DND-41 (cell line): ENCODE measurements around the gene RUNX1.

Experiments used
- ATAC-seq: fragments of 200-7000 bp; cut with Tn5 transposase; 3 replicates; pipeline ENCODE4 v1.9.1; 2021; ENCODE audit warnings: low read depth; ENCODE audit not compliant: insufficient read depth
- DNase-seq: peaks from one replicate; pipeline ENCODE4 v3.0.0-alpha.2; 2020
- H2AFZ ChIP-seq: 2 replicates; pipeline ENCODE4 v1.6.0; 2012; ENCODE audit warnings: low read depth, low read length
- H3K27ac ChIP-seq: 2 replicates; pipeline ENCODE4 v1.5.1; 2012; ENCODE audit warnings: low read length, inconsistent platforms
- H3K27me3 ChIP-seq: fragments of 200-600 bp; sonication (generic); 2 replicates; pipeline ENCODE4 v1.6.0; 2012; ENCODE audit warnings: low read length, mild to moderate bottlenecking, inconsistent platforms; ENCODE audit not compliant: insufficient read depth, poor library complexity
- H3K36me3 ChIP-seq: 2 replicates; pipeline ENCODE4 v1.5.1; 2012; ENCODE audit warnings: low read length, inconsistent platforms; ENCODE audit not compliant: insufficient read depth
- H3K4me1 ChIP-seq: 2 replicates; pipeline ENCODE4 v1.5.1; 2012; ENCODE audit warnings: mild to moderate bottlenecking, low read length; ENCODE audit not compliant: insufficient read depth
- H3K4me2 ChIP-seq: 2 replicates; pipeline ENCODE4 v1.6.0; 2012; ENCODE audit warnings: mild to moderate bottlenecking, moderate library complexity, low read length, inconsistent platforms; ENCODE audit not compliant: insufficient read depth
- H3K4me3 ChIP-seq, 2 experiments: fragments of 200-600 bp in 1 of 2; shearing (Covaris generic) in 1 of 2; 2 replicates each; pipeline ENCODE4 v1.5.1; 2012 to 2016; ENCODE audit warnings: inconsistent platforms in 2 of 2, low read length in 2 of 2, mild to moderate bottlenecking in 2 of 2, low read depth in 1 of 2, moderate library complexity in 1 of 2
- H3K79me2 ChIP-seq: 2 replicates; pipeline ENCODE4 v1.6.0; 2012; ENCODE audit warnings: low read length, inconsistent platforms; ENCODE audit not compliant: insufficient read depth
- H3K9ac ChIP-seq: 2 replicates; pipeline ENCODE4 v1.6.0; 2012; ENCODE audit warnings: low read depth, mild to moderate bottlenecking, inconsistent platforms, low read length, moderate library complexity
- H3K9me3 ChIP-seq: 2 replicates; pipeline ENCODE4 v1.5.1; 2012; ENCODE audit warnings: low read length, moderate library complexity, mild to moderate bottlenecking, inconsistent platforms; ENCODE audit not compliant: insufficient read depth, severe bottlenecking
- H4K20me1 ChIP-seq: 2 replicates; pipeline ENCODE4 v1.6.0; 2012; ENCODE audit warnings: low read length; ENCODE audit not compliant: insufficient read depth
- EZH2 ChIP-seq: IDR thresholded peaks from 3 replicates; pipeline ENCODE4 v1.6.1; 2012; ENCODE audit warnings: borderline replicate concordance, low read depth, mild to moderate bottlenecking, moderate library complexity, low read length, inconsistent platforms; ENCODE audit not compliant: severe bottlenecking
- TF ChIP-seq, protein P1 (sequence below): IDR thresholded peaks from 2 replicates; pipeline ENCODE4 v1.5.1; 2012; ENCODE audit warnings: borderline replicate concordance, low read length, moderate library complexity, mild to moderate bottlenecking; ENCODE audit not compliant: poor library complexity, severe bottlenecking; ENCODE audit errors: extremely low read depth

The RUNX1 gene

DNA sequence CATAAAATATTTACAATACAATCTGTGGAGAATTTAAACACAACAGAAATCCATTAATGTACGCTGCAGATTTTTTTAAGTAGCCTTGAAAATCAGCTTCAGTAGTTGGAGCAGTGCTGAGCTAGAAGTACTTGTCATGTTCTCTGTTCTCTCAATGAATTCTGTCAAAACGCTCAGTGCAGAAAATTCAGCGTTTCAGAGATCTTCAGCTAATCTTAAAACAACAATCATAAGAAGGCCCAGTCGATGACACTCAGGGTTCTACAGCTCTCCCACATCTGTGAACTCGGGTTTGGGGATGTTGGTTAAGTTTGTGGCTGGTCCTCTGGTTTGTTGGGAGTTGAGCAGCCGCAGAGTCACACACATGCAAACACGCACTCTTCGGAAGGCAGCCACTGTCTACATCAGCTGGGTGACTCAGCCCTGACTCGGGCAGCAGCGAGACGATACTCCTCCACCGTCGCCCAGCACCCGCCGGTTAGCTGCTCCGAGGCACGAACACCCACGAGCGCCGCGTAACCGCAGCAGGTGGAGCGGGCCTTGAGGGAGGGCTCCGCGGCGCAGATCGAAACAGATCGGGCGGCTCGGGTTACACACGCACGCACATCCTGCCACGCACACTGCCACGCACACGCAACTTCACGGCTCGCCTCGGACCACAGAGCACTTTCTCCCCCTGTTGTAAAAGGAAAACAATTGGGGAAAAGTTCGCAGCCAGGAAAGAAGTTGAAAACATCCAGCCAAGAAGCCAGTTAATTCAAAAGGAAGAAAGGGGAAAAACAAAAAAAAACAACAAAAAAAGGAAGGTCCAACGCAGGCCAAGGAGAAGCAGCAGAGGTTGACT is 161.2 kb downstream of the RUNX1 start:
- peak overlapping the region; percentile 97 for H3K9ac ChIP-seq
- DNase-seq (peak; percentile 83), ATAC-seq (peak; percentile 50)
- TF ChIP-seq EZH2, result no peak
- TF ChIP-seq, protein P1, sequence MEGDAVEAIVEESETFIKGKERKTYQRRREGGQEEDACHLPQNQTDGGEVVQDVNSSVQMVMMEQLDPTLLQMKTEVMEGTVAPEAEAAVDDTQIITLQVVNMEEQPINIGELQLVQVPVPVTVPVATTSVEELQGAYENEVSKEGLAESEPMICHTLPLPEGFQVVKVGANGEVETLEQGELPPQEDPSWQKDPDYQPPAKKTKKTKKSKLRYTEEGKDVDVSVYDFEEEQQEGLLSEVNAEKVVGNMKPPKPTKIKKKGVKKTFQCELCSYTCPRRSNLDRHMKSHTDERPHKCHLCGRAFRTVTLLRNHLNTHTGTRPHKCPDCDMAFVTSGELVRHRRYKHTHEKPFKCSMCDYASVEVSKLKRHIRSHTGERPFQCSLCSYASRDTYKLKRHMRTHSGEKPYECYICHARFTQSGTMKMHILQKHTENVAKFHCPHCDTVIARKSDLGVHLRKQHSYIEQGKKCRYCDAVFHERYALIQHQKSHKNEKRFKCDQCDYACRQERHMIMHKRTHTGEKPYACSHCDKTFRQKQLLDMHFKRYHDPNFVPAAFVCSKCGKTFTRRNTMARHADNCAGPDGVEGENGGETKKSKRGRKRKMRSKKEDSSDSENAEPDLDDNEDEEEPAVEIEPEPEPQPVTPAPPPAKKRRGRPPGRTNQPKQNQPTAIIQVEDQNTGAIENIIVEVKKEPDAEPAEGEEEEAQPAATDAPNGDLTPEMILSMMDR, result no peak
- peaks cover 59% of the 10 kb centered on the region for H3K36me3 ChIP-seq
- peaks cover 51% of the 10 kb centered on the region for H4K20me1 ChIP-seq
- H3K27me3 ChIP-seq, result no peaks in the 10 kb centered on the region
- peak overlapping the region; percentile 96 for H3K27ac ChIP-seq
- peaks cover 54% of the 10 kb centered on the region for H3K4me1 ChIP-seq
- H2AFZ ChIP-seq, result no peak overlapping the region
- H3K9me3 ChIP-seq, result no peaks in the 10 kb centered on the region
- H3K4me2 ChIP-seq, result peak overlapping the region; percentile 75
- peak overlapping the region; percentile 69 to 79 for H3K4me3 ChIP-seq
- peaks cover 100% of the 10 kb centered on the region for H3K79me2 ChIP-seq

DNA sequence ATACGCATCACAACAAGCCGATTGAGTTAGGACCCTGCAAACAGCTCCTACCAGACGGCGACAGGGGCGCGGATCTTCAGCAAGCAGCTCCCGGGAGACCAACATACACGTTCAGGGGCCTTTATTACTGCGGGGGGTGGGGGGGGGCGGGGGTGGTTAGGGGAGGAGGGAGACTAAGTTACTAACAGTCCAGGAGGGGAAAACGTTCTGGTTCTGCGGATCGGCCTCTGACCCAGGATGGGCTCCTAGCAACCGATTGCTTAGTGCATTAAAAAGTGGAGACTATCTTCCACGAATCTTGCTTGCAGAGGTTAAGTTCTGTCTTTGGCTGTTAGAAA is 162.0 kb downstream of the RUNX1 start:
- ATAC-seq, result no peak
- peak overlapping the region; percentile 75 for H3K4me2 ChIP-seq
- peaks cover 56% of the 10 kb centered on the region for H4K20me1 ChIP-seq
- no peaks in the 10 kb centered on the region for H3K9me3 ChIP-seq
- peaks cover 100% of the 10 kb centered on the region for H3K79me2 ChIP-seq
- H3K27me3 ChIP-seq, result no peaks in the 10 kb centered on the region
- DNase-seq, result peak; percentile 50
- H3K36me3 ChIP-seq, result peaks cover 68% of the 10 kb centered on the region
- peak overlapping the region; percentile 97 for H3K9ac ChIP-seq
- peak overlapping the region; percentile 96 for H3K27ac ChIP-seq
- peak overlapping the region; percentile 69 to 79 for H3K4me3 ChIP-seq
- no peak overlapping the region for H2AFZ ChIP-seq
- H3K4me1 ChIP-seq, result peaks cover 54% of the 10 kb centered on the region
- TF ChIP-seq EZH2, result no peak
- TF ChIP-seq, protein P1, result no peak

DNA sequence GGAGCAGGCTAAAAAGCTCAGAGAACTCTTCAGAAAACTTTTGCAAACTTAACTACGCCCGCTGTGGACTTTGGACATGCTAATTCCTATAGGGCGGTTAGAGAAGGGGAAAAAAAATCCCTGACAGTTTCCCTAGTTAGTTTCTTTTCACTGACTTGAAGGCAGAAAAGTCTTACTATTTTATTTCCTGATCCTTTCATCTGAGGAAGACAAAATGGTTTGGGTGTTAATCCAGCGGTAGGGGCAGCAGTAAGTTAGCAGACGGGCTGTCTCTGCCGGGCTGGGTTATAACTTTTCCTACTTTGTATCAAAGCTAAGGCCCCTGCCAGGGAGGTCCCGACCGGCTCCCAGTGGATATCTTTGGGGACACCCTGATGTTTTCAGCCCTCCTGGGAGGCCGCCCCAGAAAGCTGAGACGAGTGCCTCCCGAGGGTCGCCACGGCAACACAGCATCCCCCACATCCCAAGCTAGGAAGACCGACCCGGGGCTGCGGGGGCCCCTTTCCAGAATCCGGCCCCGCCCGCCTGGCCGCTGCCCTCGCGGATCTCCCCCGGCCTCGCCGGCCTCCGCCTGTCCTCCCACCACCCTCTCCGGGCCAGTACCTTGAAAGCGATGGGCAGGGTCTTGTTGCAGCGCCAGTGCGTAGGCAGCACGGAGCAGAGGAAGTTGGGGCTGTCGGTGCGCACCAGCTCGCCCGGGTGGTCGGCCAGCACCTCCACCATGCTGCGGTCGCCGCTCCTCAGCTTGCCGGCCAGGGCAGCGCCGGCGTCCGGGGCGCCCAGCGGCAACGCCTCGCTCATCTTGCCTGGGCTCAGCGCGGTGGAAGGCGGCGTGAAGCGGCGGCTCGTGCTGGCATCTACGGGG is 162.6 kb downstream of the RUNX1 start:
- ATAC-seq (no peak), DNase-seq (peak; percentile 48)
- H3K79me2 ChIP-seq, result peaks cover 100% of the 10 kb centered on the region
- peaks cover 54% of the 10 kb centered on the region for H3K4me1 ChIP-seq
- no peaks in the 10 kb centered on the region for H3K27me3 ChIP-seq
- peak overlapping the region; percentile 97 for H3K9ac ChIP-seq
- H3K9me3 ChIP-seq, result no peaks in the 10 kb centered on the region
- peak overlapping the region; percentile 96 for H3K27ac ChIP-seq
- no peak overlapping the region for H2AFZ ChIP-seq
- peak overlapping the region; percentile 75 for H3K4me2 ChIP-seq
- H3K4me3 ChIP-seq, result peak overlapping the region; percentile 69 to 75
- peaks cover 62% of the 10 kb centered on the region for H4K20me1 ChIP-seq
- TF ChIP-seq, protein P1, result peak; percentile 30
- TF ChIP-seq EZH2, result no peak
- H3K36me3 ChIP-seq, result peaks cover 71% of the 10 kb centered on the region
